CD4-positive, alpha-beta T cell treated with Interleukin-15 for 1 hour (primary cell): ENCODE data around the gene SSNA1.

Experiments used
- DNase-seq: peaks from one replicate; pipeline ENCODE4 v3.0.0-alpha.2; 2020

The SSNA1 gene

DNA sequence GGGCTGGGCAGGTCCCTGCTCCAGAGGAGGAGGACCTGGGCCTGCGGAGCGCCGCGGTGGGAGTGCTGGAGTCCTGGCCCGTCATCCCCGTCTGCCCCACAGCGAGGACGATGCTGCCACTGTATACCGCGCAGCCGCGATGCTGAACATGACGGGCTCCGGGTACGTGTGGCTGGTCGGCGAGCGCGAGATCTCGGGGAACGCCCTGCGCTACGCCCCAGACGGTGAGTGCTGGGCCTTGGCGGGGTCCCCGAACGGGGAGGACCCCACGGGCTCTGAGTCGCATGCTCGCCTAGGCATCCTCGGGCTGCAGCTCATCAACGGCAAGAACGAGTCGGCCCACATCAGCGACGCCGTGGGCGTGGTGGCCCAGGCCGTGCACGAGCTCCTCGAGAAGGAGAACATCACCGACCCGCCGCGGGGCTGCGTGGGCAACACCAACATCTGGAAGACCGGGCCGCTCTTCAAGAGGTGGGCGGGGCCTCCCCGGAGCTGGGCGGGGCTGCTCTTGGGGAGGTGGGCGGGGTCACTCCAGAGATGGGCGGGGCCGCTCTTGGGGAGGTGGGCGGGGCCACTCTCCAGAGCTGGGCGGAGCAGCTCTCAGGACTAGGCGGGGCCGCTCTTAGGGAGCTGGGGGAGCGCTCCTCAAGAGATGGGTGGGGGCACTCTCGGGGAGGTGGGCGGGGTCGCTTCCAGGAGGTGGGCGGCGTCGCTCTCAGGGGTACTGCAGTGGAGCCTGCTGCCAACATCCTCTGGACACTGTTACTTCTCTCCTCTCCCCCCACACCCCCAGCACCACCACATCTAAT lies 31.7 kb upstream of the SSNA1 start:
- peak; percentile 47 for DNase-seq

GRCh38 chr9:137157618-137158415 lies 30.7 kb upstream of the SSNA1 start:
- no peak for DNase-seq

- no peak for DNase-seq
Measured at GRCh38 chr9:137158625-137159024, 29.9 kb upstream of the SSNA1 start.

- DNase-seq = no peak
Measured at GRCh38 chr9:137159105-137160053, 29.1 kb upstream of the SSNA1 start.

GRCh38 chr9:137160054-137160425 lies 28.4 kb upstream of the SSNA1 start:
- DNase-seq = no peak

GRCh38 chr9:137160716-137161557 lies 27.5 kb upstream of the SSNA1 start:
- no peak for DNase-seq

GRCh38 chr9:137161558-137162486 lies 26.7 kb upstream of the SSNA1 start:
- no peak for DNase-seq

- no peak for DNase-seq
Measured at GRCh38 chr9:137162505-137163364, 25.7 kb upstream of the SSNA1 start.

GRCh38 chr9:137163365-137163715 lies 25.1 kb upstream of the SSNA1 start:
- DNase-seq = no peak

- DNase-seq = no peak
Measured at GRCh38 chr9:137163805-137164204, 24.7 kb upstream of the SSNA1 start.

- DNase-seq = no peak
Measured at GRCh38 chr9:137164370-137165249, 23.9 kb upstream of the SSNA1 start.

DNA sequence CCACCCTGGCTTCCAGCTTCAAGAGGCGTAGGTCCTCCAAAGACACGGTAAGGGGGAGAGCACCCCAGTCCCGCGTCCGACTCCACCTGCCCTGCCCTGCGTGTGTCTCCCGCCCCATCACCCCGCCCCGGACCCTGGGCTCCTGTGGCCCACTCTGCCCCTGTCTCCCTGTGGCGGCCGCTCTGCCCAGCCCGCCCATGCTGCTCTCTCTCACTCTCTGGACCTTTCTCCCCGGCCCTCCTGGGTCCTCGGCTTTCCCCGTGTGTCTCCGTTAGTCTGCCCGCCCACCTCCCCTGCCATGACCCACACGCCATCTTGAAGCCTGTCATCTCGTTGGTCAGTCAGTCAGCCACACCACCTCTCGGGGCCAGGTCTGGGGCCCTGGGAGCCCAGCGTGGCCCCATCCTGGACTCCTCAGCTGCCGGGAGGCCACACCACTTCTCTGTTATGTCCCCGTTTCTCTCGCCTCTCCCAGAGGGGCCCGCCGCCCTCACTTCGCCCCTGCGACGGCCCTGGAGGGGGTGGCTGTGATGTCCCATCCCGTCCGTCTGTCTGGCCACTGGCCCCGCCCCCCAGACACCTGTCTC lies 23.1 kb upstream of the SSNA1 start:
- no peak for DNase-seq

DNA sequence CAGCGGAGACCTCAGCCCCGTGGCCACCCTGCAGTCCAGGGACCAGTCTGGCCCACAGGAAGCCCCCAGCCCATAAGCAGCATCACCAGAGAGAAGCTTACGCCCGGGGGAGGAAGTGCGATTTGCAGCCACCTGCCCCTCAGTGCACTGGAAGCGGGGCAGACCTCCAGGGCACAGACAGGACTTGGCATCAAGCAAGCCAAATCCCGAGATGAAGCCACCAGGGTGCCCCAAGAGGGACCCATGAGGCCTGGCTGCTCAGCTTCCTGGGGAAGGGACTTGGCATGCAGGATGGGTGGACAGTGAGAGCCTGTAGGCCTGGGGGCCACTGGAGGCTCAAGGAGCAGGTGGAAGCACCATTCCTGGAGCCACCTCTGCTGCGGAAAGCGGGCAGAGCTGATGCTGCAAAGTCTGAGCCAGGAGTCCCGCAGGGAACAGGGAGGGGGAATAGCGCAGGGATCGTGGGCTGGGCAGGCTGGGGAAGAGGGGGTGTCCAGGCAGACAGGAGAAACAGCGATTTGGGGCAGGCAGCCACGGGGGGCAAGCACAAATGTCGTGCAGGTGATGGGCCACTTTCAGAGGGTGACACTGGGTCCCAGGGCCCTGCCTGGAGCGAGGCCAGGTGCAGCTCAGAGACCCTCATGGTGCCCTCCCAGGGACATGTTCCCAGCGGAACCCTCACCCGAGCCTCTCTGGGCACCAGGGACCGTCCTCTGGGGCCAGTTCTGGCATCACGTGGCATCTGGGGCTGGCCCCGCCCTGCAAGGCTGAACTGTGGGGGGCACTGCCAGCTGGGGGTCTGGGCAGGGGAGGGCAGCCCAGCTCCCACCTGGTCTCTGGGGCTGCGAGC lies 21.9 kb upstream of the SSNA1 start:
- DNase-seq = no peak

DNA sequence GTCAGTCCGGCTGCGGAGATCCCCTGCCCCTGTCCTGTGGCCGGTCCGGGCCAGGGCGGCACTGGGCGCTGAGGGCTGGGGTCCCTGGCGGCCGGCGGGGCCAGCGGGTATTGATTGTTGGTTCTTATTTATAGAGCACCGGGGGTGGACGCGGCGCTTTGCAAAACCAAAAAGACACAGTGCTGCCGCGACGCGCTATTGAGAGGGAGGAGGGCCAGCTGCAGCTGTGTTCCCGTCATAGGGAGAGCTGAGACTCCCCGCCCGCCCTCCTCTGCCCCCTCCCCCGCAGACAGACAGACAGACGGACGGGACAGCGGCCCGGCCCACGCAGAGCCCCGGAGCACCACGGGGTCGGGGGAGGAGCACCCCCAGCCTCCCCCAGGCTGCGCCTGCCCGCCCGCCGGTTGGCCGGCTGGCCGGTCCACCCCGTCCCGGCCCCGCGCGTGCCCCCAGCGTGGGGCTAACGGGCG lies 21.2 kb upstream of the SSNA1 start:
- no peak for DNase-seq

DNA sequence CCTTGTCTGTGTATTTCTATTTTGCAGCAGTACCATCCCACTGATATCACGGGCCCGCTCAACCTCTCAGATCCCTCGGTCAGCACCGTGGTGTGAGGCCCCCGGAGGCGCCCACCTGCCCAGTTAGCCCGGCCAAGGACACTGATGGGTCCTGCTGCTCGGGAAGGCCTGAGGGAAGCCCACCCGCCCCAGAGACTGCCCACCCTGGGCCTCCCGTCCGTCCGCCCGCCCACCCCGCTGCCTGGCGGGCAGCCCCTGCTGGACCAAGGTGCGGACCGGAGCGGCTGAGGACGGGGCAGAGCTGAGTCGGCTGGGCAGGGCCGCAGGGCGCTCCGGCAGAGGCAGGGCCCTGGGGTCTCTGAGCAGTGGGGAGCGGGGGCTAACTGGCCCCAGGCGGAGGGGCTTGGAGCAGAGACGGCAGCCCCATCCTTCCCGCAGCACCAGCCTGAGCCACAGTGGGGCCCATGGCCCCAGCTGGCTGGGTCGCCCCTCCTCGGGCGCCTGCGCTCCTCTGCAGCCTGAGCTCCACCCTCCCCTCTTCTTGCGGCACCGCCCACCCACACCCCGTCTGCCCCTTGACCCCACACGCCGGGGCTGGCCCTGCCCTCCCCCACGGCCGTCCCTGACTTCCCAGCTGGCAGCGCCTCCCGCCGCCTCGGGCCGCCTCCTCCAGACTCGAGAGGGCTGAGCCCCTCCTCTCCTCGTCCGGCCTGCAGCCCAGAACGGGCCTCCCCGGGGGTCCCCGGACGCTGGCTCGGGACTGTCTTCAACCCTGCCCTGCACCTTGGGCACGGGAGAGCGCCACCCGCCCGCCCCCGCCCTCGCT lies 20.5 kb upstream of the SSNA1 start:
- DNase-seq = no peak

DNA sequence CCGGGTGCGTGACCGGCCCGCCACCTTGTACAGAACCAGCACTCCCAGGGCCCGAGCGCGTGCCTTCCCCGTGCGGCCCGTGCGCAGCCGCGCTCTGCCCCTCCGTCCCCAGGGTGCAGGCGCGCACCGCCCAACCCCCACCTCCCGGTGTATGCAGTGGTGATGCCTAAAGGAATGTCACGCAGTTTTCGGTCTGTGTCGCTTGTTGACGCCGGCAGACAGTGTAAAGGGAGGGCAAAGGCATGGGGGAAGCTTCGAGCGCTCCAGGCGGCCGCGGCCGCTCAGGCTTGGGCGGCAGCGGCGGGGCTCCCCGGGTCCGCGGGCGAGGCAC lies 19.9 kb upstream of the SSNA1 start:
- no peak for DNase-seq
